Astrocyte (in vitro differentiated cells and primary cell): ENCODE measurements around the gene SLC27A4.

Experiments
- CTCF ChIP-seq: IDR thresholded peaks from 2 replicates; pipeline ENCODE4 v1.5.1; 2011; ENCODE audit warnings: low read depth, mild to moderate bottlenecking, inconsistent platforms, low read length, moderate library complexity; ENCODE audit not compliant: insufficient read depth
- EZH2 ChIP-seq: IDR thresholded peaks from 2 replicates; pipeline ENCODE4 v1.6.1; 2012; ENCODE audit warnings: mild to moderate bottlenecking, low read length, inconsistent platforms; ENCODE audit not compliant: insufficient read depth

GRCh38 chr9:128342971-128343680 is 2.8 kb downstream of the SLC27A4 start:
- TF ChIP-seq CTCF (no peak), EZH2 (no peak)
